SK-MEL-5 (cell line): ENCODE measurements around the gene GOLGA6C. TPM values are rescaled to one million over a fixed set of nuclear protein-coding genes. Genes with fewer than 3 reads are reported as not detected.
"Not testable (repeated sequence)": the region's sequence is repeated elsewhere in the genome, so short reads cannot be mapped to it uniquely, and the experiment has no call there.

ENCODE experiments used
- DNase-seq: peaks from one replicate; pipeline ENCODE4 v3.0.0-alpha.2; 2016; ENCODE audit warnings: low read depth, low spot score
- in situ Hi-C: cut with HindIII; loops from 2 replicates; pipeline ENCODE4 v1.10.0; 2016; ENCODE audit warnings: low sequenced_read_pairs, high pct_unique_total_duplicates, low pct_unique_long_range_greater_than_20kb
- polyA plus RNA-seq, 2 experiments: library from polyadenylated mRNA; depleted of rRNA; stranded (reverse); fragments of >200 nt; gene quantifications; 2 replicates each; pipeline ENCODE4 v1.2.3, GENCODE V29; 2015
- total RNA-seq: library from RNA; depleted of rRNA; stranded (reverse); fragments of >200 nt; shearing (Covaris generic); gene quantifications from 2 replicates; pipeline ENCODE4 v1.2.3, GENCODE V29; 2014; rRNA removed

The GOLGA6C gene, protein sequence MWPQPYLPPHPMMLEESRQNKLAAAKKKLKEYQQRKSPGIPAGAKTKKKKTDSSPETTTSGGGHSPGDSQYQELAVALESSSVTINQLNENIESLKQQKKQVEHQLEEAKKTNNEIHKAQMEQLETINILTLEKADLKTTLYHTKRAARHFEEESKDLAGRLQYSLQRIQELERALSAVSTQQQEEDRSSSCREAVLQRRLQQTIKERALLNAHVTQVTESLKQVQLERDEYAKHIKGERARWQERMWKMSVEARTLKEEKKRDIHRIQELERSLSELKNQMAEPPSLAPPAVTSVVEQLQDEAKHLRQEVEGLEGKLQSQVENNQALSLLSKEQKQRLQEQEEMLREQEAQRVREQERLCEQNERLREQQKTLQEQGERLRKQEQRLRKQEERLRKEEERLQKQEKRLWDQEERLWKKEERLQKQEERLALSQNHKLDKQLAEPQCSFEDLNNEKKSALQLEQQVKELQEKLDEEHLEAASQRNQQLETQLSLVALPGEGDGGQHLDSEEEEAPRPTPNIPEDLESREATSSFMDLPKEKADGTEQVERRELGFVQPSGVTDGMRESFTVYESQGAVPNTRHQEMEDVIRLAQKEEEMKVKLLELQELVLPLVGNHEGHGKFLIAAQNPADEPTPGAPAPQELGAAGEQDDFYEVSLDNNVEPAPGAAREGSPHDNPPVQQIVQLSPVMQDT
- total RNA-seq: not detected in 2 replicates
- not detected in 2 replicates for polyA plus RNA-seq (2015; cell fraction: cytosol; rRNA removed)
- not detected in 2 replicates for polyA plus RNA-seq (2015; cell fraction: nucleus; rRNA removed)

DNA sequence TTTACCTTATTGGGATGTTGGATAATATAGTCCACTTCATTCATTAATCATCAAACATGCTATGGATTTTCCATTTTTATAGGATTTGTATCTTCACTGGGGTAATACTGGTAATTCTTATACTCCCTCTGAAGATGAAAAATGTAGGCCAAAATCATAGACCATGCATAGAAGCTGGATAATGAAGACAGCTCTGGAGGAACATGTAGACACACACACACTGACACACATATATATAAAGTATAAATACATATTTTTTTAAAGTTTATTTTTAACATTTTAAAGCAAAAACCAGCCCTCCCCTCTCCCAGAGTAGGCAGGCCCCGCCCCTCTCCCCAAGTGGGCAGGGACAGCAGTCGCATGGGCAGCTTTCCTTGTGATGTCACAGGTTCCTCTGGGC lies at the start of gene GOLGA6C:
Gene GOLGA6C, plus strand, starts transcription at position 301 of the 400 bp plus-strand sequence. CDS start 265 bp downstream, outside the sequence.
- DNase-seq, in situ Hi-C loops: not testable (repeated sequence)

DNA sequence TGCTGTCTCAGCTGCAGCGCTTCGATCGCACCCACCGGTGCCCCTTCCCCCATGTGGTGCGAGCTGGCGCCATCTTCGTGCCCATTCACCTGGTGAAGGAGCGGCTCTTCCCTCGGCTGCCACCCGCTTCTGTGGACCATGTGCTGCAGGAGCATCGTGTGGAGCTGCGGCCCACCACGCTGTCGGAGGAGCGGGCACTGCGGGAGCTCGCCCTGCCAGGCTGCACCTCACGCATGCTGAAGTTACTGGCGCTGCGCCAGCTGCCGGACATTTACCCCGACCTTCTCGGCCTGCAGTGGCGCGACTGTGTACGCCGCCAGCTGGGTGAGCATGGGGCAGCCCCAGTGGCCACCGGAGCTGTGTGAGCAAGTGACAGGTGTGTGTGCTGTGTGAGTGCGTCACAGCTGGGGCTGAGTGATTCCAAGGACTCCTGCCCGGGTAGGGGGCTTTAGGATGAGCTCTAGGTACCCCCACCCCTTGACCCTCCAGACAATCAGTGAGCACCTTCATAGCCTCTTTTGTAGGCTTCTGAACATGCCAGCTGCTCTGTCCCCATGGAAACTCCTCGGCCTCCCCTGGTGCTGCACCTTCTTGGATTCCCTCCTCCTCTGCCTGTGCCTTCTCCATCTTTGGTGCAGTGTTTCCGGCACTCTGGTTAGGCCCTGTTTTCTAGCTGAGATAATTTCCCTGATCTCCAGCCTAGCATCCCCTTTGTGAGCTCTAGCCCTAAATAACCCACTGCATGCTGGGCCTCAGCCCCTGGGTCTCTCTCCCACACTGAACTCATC lies 49.4 kb upstream of the GOLGA6C start:
- in situ Hi-C loops: no loop called here
- no peak for DNase-seq

DNA sequence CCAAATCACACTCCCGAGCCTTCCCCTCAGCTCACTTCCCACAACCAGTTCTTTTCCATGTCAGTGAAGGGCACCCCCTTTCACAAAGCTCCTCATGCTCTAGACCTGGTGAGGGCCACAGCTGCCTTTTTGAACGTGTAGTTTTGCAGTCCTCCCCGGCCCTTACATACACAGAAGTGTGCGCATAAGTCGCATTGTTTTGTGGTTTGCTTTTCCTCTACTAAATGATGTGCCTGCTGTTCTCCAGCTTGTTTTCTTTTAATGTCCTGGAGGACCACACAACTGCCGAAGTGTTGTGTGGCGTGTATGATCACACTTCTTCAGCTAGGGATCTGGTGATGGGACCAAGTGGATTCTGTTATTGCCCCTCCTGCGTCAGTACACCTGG lies 48.9 kb upstream of the GOLGA6C start:
- DNase-seq: no peak
- in situ Hi-C loops: no loop called here

DNA sequence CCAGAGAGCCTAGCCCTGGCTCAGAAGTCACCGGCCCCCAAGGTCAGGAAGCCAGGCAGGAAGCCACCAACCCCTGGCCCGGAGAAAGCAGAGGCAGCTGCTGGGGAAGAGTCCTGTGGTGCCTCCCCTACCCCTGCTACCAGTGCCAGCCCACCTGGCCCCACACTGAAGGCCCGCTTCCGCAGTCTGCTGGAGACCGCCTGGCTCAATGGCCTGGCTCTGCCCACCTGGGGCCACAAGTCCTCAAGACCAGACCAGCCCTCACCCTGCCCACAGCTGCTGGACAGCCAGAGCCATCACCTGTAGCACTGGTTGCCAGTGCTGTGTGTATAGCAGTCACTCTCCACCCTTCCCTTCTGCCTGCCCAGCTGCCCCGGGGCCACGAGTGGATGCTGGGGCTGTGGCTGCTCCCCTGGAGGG lies 47.3 kb upstream of the GOLGA6C start:
- in situ Hi-C loops: no loop called here
- DNase-seq: no peak

DNA sequence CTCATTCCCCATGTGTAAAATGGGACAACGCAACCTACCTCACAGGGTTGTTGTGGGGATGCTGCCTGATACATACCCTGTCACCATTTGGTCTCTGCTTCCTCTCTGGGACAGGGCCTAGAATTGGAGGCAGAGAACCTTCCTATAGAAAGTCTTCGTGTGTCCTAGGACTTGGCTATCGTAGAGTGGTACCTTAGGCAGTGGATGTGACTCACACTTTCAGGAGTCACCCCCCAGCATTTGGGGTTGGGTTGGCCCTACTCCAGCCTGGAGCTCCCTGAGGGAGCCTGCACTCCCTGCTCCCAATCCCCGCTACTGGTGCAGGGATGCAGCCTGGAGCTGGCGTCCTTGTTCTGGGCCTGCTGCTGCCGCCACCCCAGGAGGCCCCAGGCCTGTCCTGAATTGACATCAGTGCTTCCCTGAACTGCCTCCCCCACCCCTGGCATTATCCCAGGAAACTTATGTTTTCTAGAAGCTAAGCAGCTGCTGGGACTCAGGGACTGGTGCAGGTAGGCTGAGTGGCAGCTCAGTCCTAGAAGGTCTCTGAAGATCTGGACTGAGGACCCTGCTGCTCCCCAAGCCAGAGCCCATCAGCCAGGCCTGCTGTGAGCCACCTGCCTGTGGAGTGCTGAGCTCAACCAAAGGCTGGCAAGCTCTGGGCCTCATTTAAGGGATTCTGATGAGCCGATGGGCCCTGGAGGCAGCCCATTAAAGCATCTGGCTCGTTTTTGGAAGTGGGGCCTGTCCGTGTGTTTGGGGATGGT lies 46.5 kb upstream of the GOLGA6C start:
- DNase-seq: no peak
- in situ Hi-C loops: no loop called here

DNA sequence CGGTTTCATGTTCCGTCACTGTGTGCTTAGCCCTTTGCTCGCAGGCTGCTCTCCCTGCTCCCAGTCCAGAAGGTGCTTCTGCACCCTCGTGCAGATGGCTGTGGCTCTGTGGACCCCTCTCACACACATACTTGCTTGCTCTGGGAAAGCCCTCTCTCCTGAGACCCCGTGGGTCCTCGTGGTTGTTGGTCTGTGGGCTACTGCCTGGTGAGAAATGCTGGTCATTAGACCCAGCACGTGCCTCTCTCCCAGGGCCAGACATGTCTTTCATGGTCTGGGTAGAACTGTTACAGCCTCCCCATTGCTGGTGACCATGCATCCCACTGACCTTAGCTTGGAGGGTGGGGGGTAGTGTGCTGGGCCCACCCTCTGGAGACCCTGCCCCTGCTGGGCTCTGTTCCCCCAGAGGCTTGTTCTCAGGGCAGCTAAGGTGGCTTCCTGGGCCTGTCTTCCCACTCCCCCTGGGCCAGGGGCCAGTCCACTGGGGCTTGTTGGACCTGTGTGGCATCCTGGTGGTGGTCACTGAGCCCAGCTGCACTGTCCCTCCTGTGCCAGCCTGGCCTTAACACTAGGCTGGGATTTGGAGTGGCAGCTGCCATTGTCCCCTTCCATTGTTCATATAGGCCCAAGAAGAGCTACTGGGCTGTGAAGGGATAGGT lies 45.8 kb upstream of the GOLGA6C start:
- in situ Hi-C loops: no loop called here
- DNase-seq: no peak

DNA sequence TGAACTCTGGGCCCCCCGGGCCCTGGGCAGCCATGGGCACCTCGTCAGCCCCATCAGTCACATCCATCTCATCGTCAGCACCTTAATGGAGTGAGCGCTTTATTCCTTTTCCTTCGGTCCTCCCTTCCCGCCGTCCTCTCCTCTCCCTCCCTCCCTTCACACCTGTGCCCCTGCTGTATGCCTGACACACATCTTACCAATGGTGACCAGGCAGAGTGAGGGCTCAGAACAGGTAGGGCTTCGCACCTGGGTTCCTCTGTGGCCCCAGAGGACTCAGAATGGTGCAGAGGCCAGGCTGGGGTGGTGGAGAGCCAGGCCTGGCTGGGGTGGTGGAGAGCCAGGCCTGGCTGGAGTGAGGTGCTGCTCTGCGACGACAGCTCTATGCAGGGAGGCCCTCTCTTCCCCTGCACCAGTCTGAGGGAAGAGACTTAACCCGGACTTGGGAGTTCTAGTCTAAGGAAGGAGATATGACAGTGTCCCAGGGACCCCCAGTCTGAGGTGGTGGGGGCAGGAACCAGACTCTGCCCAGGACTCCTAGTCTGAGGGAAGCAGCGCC lies 44.8 kb upstream of the GOLGA6C start:
- in situ Hi-C loops: no loop called here
- DNase-seq: no peak

DNA sequence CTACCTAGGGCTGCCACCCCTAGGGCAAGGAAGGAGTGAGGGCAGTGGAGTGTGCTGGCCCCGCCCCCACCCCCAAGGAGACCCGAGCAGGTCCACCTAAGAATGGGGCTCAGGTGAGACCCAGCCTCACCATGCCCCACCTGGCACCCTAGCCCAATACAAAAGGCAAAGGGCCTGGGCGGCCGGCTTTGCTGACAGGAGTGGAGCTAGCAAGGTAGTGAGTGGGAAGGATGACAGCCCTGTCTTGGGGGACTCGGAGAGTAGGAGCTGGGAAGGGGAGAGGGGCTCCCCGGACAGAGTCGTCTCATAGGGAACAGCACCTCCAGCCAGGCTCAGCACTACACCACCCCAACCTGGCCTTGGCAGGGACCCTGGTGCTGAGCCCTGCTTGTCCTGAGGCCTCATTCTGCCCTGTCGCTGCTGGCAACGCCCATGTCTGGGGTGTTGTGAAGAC lies 44.3 kb upstream of the GOLGA6C start:
- in situ Hi-C loops: no loop called here
- DNase-seq: no peak

DNA sequence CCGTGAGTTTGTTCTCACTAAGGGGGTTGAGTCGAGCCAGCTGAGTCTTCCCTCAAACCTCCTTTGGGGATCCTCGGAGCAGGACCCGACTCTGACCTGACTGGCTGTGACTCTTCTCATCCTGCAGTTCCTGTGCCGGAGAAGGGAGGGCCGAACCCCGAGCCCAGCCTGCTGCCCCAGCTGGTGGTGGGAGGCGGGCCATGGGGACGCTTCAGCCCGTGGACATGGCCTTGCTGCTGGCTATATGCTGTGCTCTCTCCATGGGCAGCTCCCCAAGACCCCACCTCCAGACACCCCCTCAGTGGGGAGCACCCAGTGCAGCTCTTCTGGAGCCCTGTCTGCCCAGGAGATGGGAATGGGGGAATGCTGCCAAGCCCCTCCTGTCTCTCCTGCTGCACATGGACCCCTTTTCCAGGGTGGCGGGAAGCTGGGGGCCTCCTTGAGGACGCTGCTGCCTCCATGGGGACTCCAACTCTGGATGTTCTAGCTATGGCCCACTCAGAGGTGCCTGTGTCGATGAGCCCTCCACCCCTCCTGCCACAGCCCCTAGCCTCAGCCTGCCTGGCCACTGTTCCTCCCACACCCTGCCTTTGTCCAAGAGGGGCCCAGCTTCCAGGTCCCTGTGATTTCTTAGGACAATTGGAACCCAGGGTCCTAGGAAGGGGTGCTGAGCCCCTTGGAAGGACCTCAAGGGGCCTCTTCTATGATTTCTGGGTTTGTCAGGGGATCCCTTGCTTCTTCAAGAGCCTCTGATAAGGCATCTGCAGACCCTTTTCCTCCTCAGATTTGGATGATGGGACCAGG lies 43.6 kb upstream of the GOLGA6C start:
- in situ Hi-C loops: no loop called here
- no peak for DNase-seq

DNA sequence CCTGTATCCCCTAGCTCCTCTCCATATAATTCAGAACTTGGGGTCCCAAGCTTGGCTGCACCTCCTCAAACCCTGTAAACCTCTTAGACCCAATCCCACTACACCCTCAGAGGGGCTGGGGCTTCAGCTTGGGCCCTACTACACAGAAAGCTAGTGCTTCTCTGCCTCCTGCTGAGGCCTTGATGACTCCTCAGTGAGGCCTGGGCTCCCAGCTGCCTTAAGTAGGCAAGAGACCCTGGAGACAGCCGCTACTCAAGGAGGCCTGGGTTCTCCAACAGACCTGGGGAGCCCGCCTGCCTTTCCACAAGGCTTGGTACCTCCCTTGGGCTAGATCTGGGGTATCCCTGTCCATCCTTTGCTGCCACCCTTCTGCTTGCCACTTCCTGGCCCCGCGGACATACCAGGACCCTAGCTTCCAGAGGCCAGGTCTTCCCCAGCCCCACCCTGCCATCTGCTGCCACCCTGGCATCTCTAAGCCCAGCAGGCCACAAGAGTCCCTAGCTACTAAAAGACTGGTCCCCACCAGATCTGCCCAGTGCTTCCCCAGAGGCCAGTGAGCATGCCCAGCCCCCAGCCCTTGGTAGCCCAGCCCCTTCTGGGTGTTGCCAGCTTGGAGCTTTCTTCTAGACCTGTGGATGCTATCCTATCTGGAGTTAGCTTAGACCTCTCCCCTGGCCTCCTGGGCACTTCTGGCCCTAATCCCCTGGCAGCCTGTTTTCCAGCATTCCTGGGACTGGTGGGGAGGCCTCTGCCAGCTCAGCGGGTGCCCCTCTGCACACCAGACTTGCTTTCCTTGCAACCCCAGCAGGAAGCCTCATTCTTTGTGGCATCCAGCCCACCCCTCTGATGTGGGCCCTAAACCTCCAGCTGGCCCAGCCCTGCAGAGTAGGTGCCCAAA lies 42.8 kb upstream of the GOLGA6C start:
- no peak for DNase-seq
- in situ Hi-C loops: no loop called here

DNA sequence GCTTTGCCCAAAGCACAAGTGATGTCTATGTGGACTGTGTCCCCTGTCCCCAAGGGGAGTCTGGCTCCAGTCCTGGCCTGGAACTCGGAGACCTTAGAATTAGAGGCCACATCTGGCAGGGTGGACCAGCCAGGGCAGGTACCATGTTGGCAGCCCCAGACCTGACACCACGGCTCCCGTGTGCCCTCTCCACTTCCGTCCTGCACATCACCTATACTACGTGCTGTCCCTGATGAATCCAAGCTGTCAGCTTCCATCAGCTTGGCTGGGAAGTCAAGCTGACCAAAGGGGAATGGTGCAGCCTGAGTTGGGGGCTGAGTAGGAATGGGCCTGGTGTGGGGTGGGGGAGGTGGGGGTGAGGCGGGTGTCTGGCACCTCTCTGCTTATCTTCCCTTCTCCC lies 41.1 kb upstream of the GOLGA6C start:
- no peak for DNase-seq
- in situ Hi-C loops: no loop called here

DNA sequence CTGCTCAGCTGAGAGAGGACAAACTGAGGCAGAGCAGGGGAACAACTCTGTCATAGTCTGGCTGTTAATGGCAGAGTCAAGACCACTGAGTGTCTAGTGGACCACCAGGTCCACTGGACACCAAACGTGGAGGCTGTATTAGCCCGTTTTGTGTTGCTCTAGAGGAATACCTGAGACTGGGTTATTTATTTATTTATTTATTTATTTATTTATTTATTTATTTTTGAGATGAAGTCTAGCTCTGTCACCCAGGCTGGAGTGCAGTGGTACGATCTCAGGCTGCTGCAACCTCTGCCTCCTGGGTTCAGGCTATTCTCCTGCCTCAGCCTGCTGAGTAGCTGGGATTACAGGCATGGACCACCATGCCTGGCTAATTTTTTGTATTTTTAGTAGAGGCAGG lies 40.6 kb upstream of the GOLGA6C start:
- DNase-seq, in situ Hi-C loops: not testable (repeated sequence)

DNA sequence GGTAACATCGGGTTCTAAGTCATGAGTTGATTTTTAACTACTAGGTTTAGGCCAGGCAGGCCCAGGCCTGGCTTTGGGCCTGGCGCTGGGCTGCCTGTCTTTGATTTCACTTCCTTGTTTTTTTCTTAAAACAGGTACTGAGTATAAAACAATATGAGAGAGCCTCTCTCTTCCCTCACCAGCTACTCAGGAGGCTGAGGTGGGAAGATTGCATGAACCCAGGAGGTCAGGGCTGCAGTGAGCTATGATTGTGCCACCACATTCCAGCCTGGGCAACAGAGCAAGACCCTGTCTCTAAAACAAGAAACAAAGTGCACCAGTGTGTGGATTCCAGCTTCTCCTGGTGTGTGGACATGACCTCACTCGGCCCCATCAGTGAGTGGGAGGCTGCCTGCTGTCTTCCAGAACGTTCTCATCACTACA lies 38.6 kb upstream of the GOLGA6C start:
- in situ Hi-C loops: not testable (repeated sequence)

DNA sequence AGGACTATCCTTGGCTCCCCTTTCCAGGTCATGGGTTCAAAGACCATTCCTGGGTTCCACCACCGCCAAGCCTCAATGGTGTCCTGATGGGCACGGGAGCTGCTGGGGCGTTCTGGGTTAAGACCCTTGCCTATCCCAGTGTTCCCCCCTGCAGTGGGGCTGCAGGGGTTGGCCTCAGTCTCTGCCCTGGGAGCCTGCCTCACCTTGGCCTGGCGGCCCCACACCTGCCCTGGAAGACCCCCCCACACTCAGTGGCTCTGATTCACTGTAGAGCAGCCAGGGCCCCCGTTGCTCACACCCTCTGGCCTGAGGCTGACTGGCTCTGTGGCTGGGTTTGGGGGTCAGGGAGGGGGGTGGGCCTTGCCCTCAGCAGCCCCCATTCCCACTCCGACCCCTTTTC lies 34.4 kb upstream of the GOLGA6C start:
- in situ Hi-C loops: no loop called here
- no peak for DNase-seq

More for the DNA sequence above, 38.6 kb upstream of the GOLGA6C start:
- DNase-seq: not testable (repeated sequence)

DNA sequence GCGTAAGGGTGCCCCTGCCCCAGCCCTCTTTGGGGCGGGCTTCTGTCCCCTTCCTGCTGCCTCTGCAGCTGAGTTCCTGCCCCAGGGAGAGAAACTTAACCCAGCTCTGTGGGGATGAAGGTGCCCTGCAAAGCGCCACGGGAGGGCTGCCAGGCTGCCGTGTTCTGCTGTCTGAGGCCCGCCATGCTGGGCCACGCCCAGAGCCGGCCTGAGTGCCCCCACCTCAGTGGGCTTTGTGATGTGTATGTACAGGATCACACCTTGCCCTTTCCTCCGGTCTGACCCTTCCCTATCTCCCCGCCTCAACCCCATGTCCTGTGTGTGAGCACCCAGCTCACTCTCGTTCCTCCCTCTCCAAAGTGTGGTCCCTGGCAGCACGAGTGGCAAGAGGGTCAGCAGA lies 33.9 kb upstream of the GOLGA6C start:
- in situ Hi-C loops: no loop called here
- DNase-seq: no peak
